ENCODE measurements around the gene CDNF.

GRCh38 chr10:14770927-14771326 lies 66.9 kb downstream of the CDNF start:
- TF ChIP-seq, protein P1, sequence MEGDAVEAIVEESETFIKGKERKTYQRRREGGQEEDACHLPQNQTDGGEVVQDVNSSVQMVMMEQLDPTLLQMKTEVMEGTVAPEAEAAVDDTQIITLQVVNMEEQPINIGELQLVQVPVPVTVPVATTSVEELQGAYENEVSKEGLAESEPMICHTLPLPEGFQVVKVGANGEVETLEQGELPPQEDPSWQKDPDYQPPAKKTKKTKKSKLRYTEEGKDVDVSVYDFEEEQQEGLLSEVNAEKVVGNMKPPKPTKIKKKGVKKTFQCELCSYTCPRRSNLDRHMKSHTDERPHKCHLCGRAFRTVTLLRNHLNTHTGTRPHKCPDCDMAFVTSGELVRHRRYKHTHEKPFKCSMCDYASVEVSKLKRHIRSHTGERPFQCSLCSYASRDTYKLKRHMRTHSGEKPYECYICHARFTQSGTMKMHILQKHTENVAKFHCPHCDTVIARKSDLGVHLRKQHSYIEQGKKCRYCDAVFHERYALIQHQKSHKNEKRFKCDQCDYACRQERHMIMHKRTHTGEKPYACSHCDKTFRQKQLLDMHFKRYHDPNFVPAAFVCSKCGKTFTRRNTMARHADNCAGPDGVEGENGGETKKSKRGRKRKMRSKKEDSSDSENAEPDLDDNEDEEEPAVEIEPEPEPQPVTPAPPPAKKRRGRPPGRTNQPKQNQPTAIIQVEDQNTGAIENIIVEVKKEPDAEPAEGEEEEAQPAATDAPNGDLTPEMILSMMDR (IDR thresholded peaks at IDR 0.05; ENCODE audit: extremely low read depth in 1 of 2, insufficient read depth in 1 of 2, low read depth in 1 of 2, low read length in 2 of 2), result no peak
- TF ChIP-seq POLR2AphosphoS5 (IDR thresholded peaks at IDR 0.05; ENCODE audit: insufficient read depth, low read depth, low read length) (no peak), EZH2 (IDR thresholded peaks at IDR 0.05; ENCODE audit: borderline replicate concordance, low read depth, low read length, severe bottlenecking) (no peak), POLR2A (IDR thresholded peaks at IDR 0.05; ENCODE audit: low read depth, low read length) (no peak)
- TF ChIP-seq, protein P2, sequence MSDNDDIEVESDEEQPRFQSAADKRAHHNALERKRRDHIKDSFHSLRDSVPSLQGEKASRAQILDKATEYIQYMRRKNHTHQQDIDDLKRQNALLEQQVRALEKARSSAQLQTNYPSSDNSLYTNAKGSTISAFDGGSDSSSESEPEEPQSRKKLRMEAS (IDR thresholded peaks at IDR 0.05; ENCODE audit: insufficient read depth, insufficient read length), result no peak
